ENCODE measurements around the gene FDXR.

Gene FDXR

DNA sequence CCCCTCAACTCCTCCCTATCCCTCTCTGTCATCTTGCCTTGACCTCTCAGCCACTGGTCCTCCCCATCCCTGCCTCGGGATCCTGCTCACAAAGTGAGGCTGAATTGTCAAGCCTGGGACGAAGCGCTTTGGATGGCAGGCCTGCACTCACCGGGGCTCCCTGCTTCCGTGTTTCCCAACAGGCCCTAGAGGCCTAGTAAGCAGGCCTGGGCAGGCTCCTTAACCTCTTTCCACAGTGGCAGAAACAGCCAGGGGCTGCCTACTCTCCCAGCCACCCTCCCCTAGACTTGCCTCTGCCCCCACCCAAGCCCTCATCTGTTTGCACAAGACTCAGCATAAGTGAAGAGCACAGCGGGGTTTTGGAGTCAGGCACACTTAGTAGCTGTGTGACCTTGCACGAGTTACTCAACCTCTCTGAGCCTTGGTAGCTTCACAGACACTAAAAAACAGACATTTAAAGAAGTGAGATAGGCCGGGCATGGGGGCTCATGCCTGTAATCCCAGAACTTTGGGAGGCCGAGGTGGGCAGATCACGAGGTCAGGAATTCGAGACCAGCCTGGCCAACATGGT lies 25.7 kb upstream of the FDXR start:
- no peak for DNase-seq

DNA sequence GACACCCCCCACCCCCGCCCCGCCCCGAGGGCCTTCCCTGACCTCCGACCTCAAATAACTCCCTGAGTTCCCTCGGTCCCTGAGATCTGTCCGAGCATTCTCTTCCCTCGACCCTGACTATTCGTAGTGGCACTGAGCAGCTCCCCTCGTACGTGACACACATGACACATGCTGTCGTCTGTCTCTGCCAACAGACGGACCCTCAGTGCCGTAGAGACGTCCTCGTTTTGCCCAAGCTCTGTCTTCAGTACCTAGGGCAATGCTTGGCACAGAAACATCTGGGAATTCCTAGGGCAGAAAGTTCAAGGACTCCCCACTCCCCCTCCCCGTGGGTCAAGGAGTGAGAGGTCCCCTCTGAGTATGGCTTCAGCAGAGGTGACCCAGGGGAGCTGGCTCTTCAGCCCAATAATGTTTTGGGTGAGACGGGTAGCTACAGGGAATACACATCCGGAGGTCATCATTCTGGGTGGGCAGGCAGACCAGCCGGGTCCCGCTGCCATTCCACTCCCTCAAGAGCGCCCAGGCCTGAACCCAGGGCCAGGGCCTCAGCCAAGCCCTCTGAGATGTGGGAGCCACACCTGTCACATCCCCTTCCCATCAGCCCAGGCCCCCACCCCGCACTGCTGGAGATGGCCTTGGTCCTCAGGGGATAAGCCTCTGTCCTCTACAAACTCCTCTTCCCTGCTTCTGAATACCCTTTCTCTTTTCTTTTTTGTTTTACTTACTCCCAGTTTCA lies 21.3 kb upstream of the FDXR start:
- no peak for DNase-seq

DNA sequence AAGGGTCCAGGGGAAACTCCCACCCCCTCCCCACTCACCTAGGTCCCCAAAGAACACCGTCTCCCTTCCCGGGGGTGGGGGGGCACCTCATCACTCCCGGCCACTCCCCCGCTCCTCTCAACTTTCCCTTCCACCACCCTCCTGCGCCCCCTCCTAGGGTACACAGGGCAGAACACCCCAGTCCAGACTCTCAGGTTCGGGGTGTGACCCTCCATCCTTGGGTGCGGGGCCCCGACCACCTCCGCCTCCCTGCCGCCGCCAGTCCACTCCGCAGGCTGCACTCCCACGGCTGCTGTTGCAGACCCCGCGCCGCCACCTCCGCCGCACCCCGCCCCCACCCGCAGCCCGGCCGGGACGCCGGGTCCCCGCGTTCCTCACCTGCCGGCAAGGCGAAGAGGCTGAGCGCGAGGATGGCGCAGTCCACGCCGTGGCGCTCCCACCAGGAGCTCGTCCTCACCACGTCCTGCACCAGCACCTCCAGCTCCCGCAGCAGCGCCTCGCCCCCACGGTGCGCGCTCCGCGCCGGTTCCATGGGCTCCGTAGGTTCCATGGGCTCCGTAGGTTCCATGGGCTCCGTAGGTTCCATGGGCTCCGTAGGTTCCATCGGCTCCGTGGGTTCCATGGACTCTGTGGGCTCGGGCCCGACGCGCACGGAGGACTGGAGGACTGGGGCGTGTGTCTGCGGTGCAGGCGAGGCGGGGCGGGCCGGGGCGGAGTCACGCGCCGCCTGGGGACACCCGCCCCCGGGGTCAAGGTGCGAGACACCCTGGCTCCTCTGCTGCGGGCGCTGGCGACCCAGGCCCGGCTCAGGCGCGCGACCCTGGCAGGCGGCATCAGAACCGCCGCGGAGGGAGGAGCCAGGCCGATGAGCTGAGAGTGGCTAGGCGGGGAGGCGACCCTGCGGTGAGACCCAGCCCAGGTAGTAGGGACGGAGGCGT lies 20.4 kb upstream of the FDXR start, which contains the start of gene FADS6:
TSS of gene FADS6 (minus strand) at position 660 of the 938 bp plus-strand sequence. CDS start at position 622, 38 bp downstream.
- no peak for DNase-seq

DNA sequence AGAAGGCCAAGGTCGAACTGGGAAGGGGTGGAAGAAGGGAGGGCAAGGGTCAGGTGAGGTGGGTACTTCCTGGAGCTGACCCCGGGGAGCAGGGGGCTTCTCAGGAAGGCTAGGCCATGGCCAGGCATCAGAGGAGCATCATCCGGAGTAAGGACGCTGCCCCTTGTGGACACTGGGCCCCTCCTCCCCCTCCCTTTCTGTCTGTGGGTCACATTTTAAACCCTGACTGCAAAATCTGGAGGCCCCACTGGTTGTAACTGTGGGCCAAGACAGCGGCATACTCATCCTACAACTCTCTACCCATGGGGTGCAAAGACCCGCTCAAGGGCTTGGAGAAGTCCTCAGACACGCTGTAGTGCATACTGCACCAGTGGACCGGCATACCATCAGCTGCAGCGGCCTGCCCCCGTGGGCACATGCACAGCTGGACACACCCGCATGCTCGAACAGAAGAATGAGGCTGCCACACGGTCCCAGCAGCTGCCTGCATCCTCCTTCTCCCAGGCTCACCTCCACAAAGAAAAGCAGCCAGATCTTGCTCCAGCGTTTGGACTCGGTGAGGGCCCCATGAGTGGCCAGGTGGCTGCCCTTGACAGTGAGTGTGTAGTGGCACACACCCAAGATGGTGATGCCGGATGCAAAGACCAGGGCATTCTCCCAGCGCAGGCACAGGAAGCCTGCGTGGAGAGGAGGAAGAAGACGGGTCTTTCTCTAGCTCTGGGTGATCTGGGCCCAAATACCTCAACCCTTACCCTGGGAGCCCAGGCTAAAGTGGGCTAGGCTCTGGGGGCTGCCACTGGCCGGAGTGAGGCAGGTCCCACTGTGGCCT lies 19.4 kb upstream of the FDXR start:
- no peak for DNase-seq

DNA sequence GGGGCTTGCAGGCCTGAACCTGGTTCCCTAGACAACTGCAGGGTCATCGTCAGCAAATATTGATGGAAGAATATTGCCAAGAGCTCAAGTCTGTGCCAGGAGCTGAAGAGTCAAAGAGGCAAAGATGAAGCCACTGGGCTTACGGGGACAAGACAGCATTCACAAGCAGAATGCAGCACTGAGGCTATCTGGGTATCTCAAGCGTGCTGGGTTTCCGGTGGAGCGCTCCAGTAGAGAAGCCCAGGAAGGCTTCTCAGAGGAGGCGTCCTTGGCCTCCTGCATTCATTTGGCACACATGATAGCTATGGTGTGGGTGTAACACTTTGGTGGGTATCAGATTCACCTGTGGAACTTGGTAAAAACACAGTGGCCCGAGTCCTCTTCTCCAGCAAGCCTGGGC lies 17.8 kb upstream of the FDXR start:
- DNase-seq = no peak

DNA sequence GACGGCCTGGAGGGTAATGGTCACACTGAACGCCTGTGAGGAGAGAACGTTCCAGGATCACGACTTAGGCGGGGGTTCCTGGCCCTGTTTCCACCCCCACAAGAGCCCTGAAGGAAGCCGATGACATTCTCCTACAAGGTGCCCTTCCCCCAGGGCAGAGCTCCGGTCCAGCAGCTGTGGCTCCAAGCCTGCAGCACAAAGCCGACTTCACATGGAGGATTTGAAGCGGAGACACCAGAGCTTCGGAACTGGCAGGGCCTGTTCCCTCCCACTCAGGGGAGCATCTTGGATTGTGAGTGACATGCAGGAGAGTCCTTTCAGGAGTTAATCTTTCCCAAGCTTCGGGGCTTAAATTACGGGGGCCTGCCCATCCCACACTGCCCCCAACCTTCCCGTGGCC lies 15.7 kb upstream of the FDXR start:
- DNase-seq = no peak

DNA sequence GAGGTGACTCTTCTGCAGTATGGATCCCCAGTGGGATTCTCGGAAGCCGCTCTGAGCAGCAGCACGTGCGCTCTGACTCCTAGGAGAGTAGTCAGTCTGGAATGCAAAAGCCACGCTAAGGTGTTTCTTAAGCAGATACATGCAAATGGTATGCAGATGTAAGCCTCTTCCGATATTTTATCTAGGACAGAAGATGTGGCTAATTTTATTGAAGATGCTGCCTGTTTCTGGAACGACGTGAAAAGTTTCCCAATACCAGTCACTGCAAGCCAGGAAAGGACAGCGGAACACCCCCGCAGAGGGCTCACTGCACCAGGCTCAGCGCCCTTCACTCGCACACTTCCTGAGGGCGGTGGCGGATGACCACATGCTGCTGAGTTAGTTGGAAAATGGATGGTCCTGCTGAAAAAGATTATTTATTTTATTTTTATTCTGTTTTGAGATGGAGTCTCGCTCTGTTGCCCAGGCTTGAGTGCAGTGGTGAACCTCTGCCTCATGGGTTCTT lies 10.5 kb upstream of the FDXR start:
- DNase-seq = no peak

DNA sequence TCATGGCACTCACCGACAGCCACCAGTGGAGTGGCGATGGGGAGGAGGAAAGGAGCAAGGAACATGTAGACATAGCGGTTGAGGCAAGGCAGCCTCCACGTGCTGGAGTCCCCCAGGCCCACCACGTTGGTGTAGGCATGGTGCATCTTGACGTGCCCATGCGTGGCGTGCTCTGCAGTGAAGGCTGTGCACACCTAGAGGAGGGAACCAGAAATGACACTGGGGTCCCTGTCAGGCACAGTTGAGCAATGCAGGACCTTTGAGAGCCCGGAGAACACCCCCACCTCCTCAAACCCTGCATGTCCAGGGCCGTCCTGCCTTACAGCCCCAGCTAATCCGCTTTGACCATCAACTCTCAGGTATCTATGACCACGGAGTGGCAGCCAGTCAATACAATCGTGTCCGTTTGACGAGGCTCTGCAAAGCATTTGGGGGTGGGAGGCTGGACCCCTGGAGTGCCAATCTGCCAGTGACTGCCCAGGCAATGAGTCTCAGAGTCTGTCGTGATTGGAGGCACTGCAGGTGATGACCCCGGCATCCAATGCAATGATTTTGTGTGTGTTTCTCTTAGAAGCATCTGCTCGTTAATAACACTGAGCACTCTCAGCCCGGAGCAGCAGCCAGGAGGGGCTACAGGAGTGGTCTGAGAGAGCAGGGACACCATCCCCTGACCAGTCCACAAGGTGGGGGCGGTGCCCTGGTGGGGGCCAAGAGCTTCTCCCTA lies 9.9 kb upstream of the FDXR start:
- DNase-seq = no peak

DNA sequence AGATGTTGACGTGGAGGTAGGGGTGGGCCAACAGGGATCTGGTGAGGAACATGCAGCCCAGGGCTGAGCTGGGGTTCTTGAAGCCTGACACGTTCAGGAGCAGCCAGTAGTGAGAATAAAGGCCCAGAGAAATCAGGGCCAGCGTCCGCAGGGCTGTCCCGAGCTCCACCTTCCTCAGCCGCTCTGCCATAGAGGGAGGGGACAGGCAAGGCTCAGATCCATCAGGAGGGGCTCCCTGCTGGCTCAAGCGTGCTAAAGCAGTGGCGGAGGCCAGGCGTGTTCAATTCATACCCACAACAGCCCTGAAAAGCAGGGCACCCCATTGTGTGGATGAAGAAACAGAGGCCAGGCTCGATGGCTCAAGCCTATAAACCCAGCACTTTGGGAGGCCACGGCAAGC lies 8.3 kb upstream of the FDXR start:
- no peak for DNase-seq

DNA sequence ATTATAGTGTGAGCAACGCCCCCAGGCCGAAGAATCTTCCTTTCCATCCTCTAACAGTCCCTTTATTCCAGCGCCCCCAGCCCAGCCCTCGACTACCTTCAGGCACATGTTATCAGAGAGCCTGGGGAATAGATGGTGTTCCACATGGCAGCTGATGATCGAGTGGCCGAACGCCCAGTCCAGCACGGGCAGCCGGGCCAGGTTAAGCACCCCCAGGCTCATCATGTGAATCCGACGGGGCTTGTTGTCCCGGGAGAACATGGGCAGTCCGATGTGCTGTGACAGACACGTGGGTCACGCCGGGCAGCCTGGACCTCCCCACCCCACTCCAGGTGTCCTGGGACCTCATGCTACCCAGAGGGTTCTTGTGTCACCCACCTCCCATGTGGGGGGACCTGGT lies 6.5 kb upstream of the FDXR start:
- DNase-seq = no peak

DNA sequence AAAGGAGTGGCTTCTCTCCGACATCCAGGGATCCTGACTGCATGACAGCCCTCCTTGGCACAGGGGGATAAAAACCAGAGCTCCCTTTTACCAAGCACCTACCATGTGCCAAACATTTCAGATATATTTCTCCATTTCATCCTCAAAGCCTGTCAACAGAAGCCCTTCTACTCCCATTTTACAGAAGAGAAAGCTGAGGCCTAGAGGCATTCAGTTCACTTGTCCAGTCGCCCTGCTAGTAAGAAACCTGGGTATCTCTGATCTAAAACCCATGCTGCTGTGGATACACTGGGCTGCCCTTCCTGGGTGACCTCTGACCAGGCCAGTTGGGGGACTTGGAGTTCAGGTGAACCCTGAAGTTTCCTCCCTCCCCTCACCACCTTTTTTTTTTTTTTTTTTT lies 5.9 kb upstream of the FDXR start:
- no peak for DNase-seq

DNA sequence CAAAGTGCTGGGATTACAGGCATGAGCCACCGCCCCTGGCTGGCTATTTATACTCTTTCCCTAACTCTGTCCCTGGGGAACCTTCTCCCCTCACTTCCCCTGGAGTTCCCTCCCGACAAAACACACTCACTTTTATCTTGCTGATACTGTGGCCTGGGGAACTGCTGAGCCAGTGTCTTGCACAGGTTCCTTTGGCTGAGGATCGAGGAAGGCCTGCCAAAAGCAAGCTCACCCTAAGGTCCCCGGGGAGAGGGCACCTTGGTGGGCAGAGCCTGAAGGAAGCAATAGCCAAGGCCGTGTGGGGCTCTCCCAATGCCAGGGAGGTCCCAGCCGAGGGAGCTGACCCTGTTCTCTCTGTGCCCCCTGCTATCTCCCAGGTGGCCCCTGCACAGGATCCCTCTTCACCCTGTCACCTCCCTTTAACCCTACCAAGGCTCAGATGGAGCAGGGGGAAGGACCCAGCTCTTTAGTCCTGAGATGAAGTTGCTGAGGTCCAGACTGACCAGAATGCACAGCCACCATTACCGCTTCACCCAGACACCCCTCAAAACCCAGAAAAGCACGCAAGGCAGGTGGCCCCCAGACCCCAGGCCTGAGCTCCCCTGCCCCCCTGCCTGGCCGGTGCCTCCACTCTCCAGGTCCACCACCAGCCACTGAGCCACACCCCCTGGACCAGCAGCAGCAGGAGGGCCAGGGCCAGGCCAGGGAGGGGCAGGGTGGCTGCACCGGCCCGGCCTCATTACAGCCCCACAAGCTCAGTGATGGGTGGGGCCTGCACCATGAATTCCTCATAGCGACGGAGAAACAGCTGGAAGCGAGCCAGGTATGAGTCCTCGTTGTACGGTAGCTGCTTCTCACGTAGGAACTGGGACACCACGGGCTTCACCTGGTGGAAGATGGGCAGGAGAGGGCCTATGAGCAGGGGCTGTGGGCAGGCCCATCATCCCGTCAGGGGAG lies 5.1 kb upstream of the FDXR start:
- DNase-seq = no peak

DNA sequence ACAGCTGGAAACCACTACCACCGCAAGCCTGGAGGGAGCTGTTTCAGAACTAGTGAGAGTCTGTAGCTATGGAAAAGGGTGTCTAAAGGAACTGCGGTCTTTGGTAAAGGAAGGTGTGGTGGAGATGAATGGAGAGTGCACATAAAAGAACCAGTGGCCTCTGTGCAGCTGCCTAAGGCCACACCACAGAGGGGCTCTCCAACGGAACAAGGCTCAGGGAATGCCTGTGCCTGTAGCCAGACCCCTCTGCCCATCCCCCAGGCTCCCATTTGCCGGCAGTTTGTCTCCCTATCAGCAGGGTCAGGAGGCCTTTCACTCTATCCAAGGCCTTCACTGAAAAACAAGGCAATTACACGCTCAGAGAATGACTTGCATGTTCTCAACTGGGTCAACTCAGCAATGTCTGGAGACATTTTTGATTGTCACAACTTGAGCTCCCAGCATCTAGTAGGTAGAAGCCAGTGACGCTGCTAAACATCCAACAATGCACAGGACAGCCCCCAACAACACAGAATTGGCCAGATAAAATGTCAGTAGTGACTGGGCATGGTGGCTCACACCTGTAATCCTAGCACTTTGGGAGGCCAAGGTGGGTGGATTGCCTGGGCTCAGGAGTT lies 3.3 kb upstream of the FDXR start:
- DNase-seq = no peak

DNA sequence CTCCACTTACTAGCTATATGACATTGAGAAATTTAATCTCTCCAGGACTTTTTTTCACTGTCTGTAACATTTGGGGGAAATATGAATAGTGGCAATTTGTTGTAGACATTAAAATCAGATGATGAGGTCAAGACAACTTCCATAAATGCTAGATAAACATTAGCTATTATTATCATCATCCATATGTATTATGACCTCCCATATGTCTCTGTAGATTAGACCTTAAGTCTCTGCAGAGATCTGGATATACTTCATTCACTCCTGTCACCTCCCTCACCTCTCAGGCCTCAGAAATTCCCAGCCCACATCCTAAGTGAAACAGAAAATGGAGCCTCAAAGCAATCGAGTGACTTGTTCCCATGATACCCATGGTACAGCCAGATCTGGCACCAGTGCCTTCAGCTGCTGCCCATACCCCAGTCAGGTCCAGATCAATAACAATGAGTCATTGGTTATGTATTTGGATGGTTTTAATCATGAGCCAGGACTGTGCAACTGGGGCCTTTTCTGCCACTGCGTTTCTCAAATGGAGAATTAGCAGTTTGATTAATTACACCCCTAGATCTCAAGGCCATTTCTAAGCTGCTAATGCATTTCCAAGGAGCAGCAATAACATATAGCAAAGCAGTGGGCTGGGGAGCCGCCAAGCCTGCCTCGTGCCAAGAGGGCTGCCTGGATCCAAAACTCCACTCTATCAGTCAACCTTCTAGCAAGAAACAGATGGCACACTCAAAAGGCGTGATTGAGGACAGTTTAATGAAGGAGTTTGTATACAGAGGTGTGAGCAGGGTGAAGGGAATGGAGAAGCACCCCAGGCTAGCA lies 2.6 kb upstream of the FDXR start:
- DNase-seq = no peak

DNA sequence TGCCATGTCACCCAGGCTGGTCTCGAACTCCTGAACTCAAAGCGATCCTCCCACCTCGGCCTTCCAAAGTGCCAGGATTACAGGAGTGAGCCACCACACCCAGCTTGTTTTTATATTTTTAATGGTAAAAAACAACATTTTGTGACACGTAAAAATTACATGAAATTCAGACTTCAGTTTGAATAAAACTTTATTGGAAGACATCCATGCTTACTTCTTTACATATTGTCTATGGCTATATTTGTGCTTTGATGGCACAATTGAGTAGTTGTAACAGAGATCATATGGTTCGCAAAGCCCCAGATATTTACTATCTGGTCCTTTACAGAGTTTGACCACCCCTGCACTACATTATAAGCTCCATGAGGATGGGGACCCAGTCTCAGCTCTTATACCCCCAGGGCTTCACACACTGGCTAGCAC lies 1.8 kb upstream of the FDXR start:
- DNase-seq = no peak

DNA sequence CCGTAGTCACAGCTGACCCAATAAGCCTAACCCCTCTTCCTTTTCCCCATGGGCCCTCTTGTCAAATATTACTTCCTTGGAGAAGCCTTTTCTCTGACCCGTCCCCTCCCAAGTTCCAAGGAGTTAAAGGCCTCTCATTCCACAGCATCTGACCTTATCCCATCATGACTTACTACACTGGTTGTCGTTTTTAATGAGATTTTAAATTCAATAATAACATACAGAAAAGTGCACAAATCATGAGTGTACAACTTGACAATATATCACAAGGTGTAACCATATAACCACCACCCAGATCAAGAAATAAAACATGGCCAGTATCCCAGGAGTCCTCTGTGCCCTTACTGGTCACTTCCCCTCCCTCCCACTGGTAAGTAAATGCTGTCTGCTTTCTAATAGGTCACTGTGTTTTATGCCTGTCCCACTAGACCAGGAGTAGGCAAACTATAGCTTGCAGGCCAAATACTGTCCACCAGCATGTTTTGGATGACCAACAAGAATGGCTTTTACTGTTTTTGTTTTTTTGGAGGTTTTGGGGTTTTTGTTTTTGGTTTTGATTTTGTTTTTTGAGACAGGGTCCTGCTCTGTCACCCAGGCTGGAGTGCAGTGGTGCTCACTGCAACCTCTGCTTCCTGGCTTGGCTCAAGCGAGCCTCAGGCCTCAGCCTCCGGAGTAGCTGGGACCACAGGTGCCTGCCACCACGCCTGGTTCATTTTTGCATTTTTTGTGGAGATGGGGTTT lies 1.2 kb upstream of the FDXR start:
- peak; percentile 28 for DNase-seq

DNA sequence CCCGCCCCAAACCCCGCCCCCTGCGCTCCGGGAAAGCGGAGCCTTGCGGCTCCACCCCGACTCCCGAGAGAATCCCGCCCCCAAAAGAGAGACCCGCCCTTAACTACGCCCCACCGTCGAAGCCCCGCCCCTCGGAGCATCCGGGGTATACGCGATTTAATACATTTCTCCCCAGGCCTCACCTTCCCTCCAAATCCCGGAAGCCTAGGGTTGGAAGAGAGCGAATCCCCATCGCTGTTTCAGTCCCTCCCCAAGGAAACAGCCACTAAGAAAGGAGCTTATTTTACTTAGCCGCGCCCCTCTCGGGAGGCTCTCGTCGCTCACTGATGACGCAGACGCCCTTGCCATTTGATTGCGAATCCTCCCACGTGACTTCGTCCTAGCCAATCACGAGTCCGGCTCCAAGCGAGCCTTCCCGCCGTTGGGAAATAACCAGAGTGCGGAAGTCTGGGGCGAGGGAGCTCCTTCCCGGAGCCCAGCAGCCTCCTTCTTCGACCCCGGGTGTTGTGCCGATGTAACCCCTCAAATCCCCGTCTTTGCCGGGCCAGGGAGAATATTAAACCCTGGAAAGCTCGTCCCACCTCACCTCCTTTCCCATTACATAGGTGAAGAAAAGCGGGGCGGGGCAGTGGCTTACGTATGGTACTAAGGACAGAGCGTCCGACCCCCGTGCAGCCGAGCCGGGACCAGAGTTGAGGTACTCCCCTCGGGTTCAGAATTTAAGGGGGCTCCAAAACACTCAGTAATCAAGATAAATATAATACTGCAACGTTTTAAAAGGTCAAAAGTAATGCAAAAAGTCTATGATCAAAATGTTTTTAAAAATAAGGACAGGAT lies 461 bp upstream of the FDXR start:
- DNase-seq = peak; percentile 100

All from NCI-H774 (cell line).